GM12874 (cell line): ENCODE measurements around the gene SCAPER.

ENCODE experiments used
- TF ChIP-seq, protein P1 (sequence below): IDR thresholded peaks from 2 replicates; pipeline ENCODE4 v1.5.1; 2011; ENCODE audit warnings: low read depth, mild to moderate bottlenecking, control low read depth, low read length, moderate library complexity; ENCODE audit not compliant: insufficient read depth

Gene SCAPER

DNA sequence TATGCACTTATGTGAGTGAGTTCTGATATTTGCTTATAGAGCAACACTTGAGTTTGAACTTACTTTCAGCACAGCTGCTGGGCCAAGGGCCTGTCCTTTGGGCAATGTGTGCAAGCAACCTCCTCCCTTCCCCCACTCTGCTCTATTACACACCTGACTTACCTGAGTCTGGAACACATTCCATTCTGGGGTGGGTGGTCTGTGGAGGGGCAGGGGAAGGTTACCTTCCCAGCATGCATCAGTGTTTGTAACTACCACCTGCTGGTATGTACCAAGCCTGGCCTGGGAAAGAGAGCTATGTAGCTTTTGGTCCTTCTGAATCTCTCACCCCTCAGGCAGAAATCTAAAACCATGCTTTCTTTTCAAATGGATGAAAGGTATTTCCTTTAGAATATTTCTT lies 465.6 kb downstream of the SCAPER start:
- TF ChIP-seq, protein P1, sequence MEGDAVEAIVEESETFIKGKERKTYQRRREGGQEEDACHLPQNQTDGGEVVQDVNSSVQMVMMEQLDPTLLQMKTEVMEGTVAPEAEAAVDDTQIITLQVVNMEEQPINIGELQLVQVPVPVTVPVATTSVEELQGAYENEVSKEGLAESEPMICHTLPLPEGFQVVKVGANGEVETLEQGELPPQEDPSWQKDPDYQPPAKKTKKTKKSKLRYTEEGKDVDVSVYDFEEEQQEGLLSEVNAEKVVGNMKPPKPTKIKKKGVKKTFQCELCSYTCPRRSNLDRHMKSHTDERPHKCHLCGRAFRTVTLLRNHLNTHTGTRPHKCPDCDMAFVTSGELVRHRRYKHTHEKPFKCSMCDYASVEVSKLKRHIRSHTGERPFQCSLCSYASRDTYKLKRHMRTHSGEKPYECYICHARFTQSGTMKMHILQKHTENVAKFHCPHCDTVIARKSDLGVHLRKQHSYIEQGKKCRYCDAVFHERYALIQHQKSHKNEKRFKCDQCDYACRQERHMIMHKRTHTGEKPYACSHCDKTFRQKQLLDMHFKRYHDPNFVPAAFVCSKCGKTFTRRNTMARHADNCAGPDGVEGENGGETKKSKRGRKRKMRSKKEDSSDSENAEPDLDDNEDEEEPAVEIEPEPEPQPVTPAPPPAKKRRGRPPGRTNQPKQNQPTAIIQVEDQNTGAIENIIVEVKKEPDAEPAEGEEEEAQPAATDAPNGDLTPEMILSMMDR: no peak

DNA sequence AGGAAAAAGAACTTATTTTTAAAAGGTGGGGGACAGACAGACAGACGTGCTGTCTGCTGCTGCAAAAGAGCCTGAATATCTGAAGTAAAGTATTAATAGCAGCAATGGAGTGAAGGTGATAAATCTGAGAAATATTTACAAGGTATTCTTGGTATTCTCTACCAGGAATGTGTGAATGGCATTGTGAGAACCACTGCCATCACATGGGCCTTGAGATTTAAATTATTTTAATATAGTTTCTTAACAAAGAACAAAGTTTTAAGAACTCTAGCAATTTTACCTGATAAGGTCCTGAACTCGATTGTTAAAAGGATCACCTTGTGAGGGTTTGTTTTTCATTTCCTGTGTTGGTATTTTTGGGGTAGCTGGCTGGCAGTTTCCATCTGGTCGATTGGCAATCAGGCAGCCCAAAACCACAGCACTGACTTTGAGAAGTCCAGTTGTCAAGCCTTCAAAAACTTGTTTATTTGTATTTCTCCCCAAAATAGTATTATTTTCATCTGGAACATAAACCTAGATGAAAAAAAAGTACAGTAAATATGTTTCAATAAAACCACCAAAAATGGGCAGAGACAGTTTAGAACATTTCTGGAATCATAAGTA lies 471.2 kb downstream of the SCAPER start:
- TF ChIP-seq, protein P1: no peak

DNA sequence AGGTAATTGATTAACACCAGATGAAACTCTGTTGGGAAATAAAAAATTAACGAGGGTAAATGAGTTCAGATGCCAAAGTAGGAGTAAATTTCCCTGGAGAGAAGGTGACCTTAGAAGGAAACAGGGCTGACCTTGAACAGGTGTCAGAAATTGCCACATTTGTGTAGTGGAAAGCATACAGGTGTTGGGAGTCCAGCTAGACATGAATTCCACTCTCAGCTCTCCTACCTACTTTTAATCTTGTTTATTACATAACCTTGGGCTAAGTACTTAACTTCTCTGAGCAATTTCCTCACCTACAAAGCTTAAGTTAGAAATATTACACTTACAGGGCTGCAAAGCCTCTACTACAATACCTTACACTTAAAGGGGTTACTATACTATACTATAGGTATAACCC lies 472.5 kb downstream of the SCAPER start:
- TF ChIP-seq, protein P1: no peak

DNA sequence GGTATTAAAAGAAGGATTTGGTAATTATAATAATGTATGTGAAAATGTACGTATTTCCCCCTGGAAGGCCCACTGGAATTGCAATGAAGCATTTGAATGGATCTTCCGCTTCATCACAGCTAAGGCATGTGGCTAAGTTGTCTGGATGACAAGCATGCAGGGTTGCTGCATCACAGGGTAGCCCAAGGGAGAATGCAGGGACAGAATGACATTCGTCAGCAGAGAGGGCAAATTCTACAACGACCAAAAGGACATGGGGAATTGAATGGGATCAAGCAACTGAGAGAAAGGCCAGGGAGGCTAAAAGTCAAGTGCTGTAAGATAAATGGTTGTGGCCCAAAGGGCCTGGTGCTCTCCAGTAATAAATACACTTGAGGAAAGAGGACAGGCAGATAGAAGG lies 473.2 kb downstream of the SCAPER start:
- TF ChIP-seq, protein P1: no peak

DNA sequence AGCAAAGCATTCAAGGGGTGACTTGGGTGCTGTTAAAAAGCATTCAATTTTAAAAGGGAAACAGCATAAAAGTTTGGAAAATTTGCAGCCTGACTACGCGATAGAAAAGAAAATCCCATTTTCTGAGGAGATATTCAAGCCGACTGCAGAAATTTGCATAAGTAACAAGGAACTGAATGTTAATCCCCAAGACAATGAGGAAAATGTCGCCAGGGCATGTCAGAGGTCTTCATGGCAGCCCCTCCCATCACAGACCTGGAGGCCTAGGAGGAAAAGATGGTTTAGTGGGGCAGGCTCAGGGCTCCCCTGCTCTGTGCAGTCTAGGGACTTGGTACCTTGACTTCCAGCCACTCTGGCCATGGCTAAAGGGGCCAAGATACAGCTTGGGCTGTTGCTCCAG lies 475.5 kb downstream of the SCAPER start:
- TF ChIP-seq, protein P1: no peak

DNA sequence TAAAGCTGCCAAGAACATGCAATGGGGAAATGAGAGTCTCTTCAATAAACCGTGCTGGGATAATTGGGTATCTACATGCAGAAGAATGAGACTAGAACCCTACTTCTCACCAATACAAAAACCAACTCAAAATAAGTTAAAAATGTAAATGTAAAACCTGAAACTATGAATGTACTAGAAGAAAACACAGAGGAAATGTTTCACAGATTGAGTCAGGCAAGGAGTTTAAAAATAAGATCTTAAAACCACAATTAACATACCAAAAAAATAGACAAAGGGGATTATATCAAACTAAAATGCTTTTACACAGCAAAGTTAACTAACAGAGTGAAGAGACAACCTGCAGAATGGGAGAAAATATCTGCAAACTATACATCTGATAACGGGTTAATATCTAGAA lies 478.2 kb downstream of the SCAPER start:
- TF ChIP-seq, protein P1: no peak

DNA sequence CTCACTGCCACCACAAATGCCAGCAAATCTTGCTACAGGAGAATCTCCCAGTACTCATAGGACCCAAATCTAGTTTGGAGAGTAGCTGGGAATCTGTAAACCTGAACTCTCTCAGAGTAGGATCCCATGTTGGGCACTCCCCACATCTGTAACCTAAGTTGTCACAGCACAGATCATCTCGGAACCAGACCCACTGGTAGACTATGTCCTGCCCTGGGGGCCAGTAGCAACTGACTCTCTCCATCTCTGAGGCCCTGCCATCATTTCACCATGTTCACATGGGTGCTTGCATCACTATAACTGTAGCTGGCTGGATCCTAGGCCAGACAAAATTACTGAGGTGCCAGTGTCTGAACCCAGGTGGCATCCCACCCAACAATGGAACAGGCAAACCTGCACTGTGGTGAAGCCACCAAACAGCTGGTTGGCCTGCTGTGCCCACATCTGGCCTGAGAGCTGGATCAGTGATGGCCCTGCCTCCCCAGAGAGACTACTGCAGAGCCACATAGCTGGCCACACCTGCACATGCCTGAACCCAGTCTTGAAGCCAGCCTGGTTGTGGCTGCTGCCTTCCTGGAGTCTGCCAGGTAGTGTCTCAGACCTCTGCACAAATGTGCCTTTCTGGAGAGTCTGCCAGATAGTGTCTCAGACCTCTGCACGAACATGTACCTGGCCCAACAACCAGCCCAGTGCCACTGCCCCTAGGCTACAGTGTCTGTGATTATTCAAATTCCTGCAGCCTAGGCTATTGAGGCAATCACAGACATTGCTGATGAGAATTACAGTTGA lies 486.6 kb downstream of the SCAPER start:
- TF ChIP-seq, protein P1: no peak
